HL-60 (cell line): ENCODE results near the gene SYTL3.

Experiments used
- DNase-seq, 2 experiments: peaks; one replicate each; pipeline ENCODE4 v3.0.0-alpha.2; 2010 to 2020; ENCODE audit warnings: low read depth in 1 of 2, low spot score in 1 of 2
- H3K27ac ChIP-seq: fragments of 250-450 bp; sonication (Bioruptor Pico); replicated peaks from 2 replicates; pipeline ENCODE4 v1.5.1; 2020; ENCODE audit warnings: mild to moderate bottlenecking, moderate library complexity
- H3K27me3 ChIP-seq: fragments of 250-450 bp; sonication (Bioruptor Pico); 2 replicates; pipeline ENCODE4 v1.5.1; 2021; ENCODE audit warnings: mild to moderate bottlenecking, moderate library complexity; ENCODE audit not compliant: insufficient read depth, poor library complexity, severe bottlenecking
- H3K4me3 ChIP-seq: replicated peaks from 2 replicates; pipeline ENCODE4 v1.5.1; 2011; ENCODE audit warnings: mild to moderate bottlenecking, control low read depth, low read length; ENCODE audit not compliant: insufficient read depth
- GABPA ChIP-seq: IDR thresholded peaks from 2 replicates; pipeline ENCODE4 v1.6.1; 2012; ENCODE audit warnings: low read depth
- POLR2AphosphoS5 ChIP-seq: IDR thresholded peaks from 2 replicates; pipeline ENCODE4 v1.6.1; 2012; ENCODE audit warnings: low read depth
- REST ChIP-seq: IDR thresholded peaks from 2 replicates; pipeline ENCODE4 v1.6.1; 2012; ENCODE audit warnings: low read depth; ENCODE audit not compliant: insufficient replicate concordance
- SPI1 ChIP-seq: IDR thresholded peaks from 2 replicates; pipeline ENCODE4 v1.6.1; 2012; ENCODE audit warnings: low read depth, mild to moderate bottlenecking, borderline replicate concordance
- TF ChIP-seq, protein P1 (sequence below): IDR thresholded peaks from one replicate; pipeline ENCODE4 v1.5.1; 2011; ENCODE audit warnings: low read length, control low read depth, inconsistent platforms; ENCODE audit not compliant: insufficient read depth

Gene SYTL3

GRCh38 chr6:158677906-158678578 is 28.2 kb downstream of the SYTL3 start:
- no peak overlapping the region for H3K27ac ChIP-seq
- H3K27me3 ChIP-seq, result peaks cover 4% of the 10 kb centered on the region
- no peak for DNase-seq
- TF ChIP-seq SPI1, result no peak
- TF ChIP-seq GABPA, result no peak
- TF ChIP-seq POLR2AphosphoS5, result no peak
- TF ChIP-seq REST, result no peak
- TF ChIP-seq, protein P1, sequence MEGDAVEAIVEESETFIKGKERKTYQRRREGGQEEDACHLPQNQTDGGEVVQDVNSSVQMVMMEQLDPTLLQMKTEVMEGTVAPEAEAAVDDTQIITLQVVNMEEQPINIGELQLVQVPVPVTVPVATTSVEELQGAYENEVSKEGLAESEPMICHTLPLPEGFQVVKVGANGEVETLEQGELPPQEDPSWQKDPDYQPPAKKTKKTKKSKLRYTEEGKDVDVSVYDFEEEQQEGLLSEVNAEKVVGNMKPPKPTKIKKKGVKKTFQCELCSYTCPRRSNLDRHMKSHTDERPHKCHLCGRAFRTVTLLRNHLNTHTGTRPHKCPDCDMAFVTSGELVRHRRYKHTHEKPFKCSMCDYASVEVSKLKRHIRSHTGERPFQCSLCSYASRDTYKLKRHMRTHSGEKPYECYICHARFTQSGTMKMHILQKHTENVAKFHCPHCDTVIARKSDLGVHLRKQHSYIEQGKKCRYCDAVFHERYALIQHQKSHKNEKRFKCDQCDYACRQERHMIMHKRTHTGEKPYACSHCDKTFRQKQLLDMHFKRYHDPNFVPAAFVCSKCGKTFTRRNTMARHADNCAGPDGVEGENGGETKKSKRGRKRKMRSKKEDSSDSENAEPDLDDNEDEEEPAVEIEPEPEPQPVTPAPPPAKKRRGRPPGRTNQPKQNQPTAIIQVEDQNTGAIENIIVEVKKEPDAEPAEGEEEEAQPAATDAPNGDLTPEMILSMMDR, result no peak
- no peak overlapping the region for H3K4me3 ChIP-seq

GRCh38 chr6:158680015-158680414 is 30.2 kb downstream of the SYTL3 start:
- Histone ChIP-seq H3K27ac (no peak overlapping the region), H3K27me3 (peaks cover 6% of the 10 kb centered on the region), H3K4me3 (no peak overlapping the region)
- no peak for DNase-seq
- no peak for TF ChIP-seq POLR2AphosphoS5
- no peak for TF ChIP-seq SPI1
- TF ChIP-seq GABPA, result no peak
- no peak for TF ChIP-seq REST
- TF ChIP-seq, protein P1, result no peak

DNA sequence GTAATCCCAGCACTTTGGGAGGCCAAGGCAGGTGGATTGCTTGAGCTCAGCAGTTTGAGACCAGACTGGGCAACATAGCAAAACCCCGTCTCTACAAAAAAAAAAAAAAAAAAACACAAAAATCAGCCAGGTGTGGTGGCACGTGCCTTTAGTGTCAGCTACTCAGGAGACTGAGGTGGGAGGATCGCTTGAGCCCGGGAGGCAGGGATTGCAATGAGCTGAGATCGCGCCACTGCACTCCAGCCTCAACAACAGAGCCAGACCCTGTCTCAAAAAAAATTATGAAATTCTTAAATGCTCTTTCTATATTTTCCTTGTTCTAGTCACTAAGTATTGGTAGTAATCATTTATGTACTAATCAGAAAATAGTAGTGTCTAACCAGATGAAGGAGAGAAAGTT is 30.6 kb downstream of the SYTL3 start:
- no peak for TF ChIP-seq REST
- TF ChIP-seq POLR2AphosphoS5, result no peak
- no peak for TF ChIP-seq GABPA
- TF ChIP-seq, protein P1, result no peak
- TF ChIP-seq SPI1, result no peak
- no peak for DNase-seq

More for the DNA sequence above, 30.6 kb downstream of the SYTL3 start:
- Histone ChIP-seq H3K4me3 (no peak overlapping the region), H3K27me3 (peaks cover 6% of the 10 kb centered on the region), H3K27ac (no peak overlapping the region)
